GM12872 (cell line): Measurements from ENCODE around the gene ZNF566.

Source experiments
- TF ChIP-seq, protein P1 (sequence below): IDR thresholded peaks from 3 replicates; pipeline ENCODE4 v1.5.1; 2011; ENCODE audit warnings: low read depth, mild to moderate bottlenecking, low read length, moderate library complexity; ENCODE audit not compliant: insufficient read depth

The ZNF566 gene

DNA sequence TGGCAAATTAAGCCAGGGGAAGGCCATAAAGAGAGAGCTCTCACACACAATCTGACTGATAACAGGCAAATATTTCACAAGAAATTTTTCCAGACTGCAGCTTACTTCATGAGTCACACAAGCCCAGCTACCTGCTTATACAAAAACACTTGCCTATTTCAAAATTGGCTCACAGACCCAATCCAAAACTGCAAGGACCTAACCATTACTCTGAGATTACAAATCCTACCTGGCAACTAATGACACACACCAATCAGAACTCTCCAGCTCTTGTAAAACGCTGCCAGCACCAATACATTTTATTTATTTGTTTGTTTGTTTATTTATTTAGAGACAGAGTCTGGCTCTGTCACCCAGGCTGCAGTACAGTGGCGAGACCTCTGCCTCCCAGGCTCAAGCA lies 52.8 kb downstream of the ZNF566 start:
- TF ChIP-seq, protein P1, sequence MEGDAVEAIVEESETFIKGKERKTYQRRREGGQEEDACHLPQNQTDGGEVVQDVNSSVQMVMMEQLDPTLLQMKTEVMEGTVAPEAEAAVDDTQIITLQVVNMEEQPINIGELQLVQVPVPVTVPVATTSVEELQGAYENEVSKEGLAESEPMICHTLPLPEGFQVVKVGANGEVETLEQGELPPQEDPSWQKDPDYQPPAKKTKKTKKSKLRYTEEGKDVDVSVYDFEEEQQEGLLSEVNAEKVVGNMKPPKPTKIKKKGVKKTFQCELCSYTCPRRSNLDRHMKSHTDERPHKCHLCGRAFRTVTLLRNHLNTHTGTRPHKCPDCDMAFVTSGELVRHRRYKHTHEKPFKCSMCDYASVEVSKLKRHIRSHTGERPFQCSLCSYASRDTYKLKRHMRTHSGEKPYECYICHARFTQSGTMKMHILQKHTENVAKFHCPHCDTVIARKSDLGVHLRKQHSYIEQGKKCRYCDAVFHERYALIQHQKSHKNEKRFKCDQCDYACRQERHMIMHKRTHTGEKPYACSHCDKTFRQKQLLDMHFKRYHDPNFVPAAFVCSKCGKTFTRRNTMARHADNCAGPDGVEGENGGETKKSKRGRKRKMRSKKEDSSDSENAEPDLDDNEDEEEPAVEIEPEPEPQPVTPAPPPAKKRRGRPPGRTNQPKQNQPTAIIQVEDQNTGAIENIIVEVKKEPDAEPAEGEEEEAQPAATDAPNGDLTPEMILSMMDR, result no peak

DNA sequence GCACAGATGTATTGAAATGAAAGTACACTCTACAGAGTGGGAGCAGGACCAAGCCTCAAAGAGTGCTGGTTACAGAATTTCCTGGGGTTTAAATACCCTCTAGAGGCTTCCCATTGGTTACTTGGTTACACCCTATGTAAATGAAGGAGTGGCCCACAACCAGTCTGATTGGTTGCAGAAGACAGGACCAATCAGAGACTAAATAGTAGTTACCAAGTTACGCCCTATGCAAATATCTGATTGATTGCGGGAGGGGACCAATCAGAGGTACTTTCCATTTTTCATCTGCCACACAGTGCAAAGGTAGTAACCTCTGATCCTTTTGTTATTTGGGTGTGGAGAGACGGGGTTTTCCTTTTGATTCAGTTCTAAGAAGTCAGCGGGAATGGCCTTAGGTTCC lies 65.4 kb downstream of the ZNF566 start:
- TF ChIP-seq, protein P1, result no peak

DNA sequence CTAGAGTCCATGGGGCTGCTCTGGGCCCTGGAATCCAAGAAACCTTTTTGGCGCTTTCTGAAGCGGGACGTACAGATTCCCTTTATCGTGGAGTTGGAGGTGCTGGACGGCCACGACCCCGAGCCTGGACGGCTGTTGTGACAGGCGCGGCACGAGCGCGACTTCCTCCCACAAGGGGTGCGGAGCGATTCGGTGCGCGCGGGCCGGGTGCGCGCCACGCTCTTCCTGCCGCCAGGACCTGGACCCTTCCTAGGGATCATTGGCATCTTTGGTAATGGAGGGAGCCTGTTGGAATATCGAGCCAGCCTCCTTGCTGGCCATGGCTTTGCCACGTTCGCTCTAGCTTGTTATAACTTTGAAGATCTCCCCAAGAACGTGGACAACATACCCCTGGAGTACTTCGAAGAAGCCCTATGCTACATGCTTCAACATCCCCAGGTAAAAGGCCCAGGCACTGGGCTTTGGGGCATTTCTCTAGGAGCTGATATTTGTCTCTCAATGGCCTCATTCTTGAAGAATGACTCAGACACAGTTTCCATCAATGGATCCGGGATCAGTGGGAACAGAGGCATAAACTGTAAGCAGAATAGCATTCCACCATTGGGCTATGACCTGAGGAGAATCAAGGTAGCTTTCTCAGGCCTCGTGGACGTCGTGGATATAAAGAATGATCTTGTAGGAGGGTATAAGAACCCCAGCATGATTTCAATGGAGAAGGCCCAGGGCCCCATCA lies 67.4 kb downstream of the ZNF566 start:
- TF ChIP-seq, protein P1, result no peak

DNA sequence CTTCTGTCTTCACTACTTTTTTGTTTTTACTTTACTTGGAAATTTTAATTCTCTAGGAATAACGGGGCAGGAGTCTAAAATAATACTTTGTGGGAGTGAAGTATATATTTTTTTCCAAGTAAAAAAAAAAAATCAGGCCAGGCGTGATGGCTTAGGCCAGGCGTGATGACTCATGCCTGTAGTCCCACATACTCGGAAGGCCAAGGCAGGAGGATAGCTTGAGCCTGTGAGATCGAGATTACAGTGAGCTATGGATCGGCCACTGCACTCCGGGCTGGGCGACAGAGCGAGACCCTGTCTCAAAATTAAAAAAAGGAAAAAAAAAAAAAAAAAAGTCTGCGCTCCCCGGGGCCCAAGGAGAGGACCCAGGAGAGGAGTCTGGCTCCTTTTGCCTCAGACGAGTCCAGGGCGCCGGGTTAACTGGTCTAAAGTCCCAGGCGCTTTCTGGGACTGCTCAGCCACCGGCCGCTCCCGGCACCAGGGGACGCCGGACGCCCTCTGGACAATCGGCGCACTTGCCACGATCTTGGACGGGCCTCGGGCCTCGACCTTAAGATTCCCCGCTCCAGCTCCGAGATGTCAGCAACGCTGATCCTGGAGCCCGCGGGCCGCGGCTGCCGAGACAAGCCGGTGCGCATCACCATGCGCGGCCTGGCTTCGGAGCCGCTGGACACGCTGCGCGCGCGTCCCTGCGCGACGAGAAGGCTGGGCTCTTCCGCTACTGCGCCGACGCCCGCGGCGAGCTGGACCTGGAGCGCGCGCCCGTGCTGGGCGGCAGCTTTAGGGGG lies 68.2 kb downstream of the ZNF566 start:
- TF ChIP-seq, protein P1, result no peak

DNA sequence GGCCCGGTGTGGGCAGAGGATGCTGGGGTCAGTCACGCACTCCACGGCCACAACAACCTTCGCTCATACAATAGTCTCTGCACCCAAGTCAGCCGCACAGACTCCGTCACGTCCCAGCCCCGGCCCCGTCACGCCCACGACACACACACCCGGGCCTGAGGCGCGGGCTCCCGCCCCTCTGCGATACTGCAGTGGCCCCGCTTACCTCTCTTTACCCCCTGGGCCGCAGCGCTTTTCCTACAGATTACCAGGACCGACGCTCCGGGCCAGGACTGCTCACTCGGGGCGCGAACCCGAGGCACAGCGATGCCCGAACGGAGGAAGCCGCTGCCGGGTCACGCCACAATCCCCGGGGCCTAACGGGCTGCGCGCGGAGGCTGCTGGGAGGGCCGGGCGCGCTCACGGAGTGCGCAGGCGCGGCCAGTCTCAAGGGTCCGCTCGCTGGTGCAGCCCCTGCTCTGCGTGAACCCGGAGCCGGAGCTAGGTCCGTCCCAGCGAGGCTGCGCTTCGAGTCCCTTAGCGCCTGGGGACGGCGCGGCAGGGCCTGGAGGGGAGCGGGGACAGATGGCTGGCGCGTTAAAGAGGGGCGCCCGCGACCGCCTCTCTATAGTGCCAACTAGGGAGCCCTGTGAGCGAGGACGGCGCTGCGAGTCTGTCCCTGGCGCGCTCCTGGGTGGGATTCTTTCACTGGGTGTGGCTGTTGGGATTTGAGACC lies 70.9 kb downstream of the ZNF566 start, which contains the start of gene ZFP82:
ZFP82 (minus strand) TSS at position 358 of the 715 bp plus-strand sequence. CDS start 8,855 bp downstream, outside the sequence.
- TF ChIP-seq, protein P1, result no peak

DNA sequence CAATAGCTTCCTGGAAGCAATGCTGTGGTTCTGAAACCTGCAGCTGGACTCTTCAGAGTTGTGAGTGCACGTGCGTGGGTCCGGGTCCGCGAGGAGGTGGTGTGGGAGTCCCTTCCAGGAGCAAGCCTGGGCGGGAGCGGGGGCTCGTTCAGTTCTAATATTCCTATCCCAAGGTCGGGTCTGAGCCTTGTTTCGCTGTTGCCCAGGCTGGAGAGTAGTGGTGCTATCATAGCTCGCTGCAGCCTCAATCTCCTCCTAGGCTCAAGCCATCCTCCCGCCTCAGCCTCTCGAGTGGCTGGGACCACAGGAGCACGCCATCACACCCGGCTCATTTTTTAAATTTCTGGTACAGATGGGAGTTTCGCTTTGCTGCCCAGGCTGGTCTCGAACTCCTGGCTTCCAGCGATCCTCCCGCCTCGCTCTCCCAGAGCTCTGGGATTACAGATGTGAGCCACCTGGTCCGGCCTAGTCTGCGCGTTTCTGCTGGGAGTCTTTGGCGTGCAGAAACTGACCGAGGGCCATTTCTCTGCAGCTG lies 71.5 kb downstream of the ZNF566 start:
- TF ChIP-seq, protein P1, result no peak

DNA sequence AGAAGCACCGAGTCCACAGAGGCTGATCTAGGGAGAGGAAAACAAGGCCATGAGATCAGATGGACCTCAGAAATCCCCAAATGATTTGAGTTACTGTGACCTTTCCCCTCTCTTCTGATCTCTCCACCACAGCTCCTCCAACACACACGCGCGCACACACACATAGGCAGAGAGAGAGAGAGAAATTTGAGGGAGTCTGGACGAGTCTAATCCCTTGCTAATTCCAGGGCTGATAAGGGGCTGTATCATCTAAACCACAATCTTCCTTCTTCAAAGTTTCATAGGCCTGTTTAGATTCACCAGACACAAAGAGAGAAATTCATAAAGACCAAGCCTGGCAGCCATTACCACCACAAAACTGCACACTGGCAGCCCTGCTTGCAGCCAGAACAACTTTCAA lies 79.5 kb downstream of the ZNF566 start:
- TF ChIP-seq, protein P1, result no peak
